MM.1S (cell line): ENCODE measurements around the gene COPZ1.

ENCODE experiments used
- DNase-seq: peaks from one replicate; pipeline ENCODE4 v3.0.0-alpha.2; 2015
- H2AFZ ChIP-seq: fragments of 300-600 bp; sonication (generic); 2 replicates; pipeline ENCODE4 v1.6.0; 2016; ENCODE audit warnings: antibody characterized with exemption, low read length
- H3F3A ChIP-seq: fragments of 300-600 bp; sonication (generic); 2 replicates; pipeline ENCODE4 v1.6.1; 2016; ENCODE audit warnings: mild to moderate bottlenecking, antibody characterized with exemption, low read length, moderate library complexity, mixed read lengths; ENCODE audit not compliant: insufficient read depth
- H3K27ac ChIP-seq: fragments of 300-600 bp; sonication (generic); 2 replicates; pipeline ENCODE4 v1.5.1; 2016; ENCODE audit warnings: mild to moderate bottlenecking, low read length
- H3K27me3 ChIP-seq: fragments of 300-600 bp; sonication (generic); replicated peaks from 2 replicates; pipeline ENCODE4 v1.6.0; 2016; ENCODE audit warnings: low read length; ENCODE audit not compliant: insufficient read depth
- H3K36me3 ChIP-seq: fragments of 300-600 bp; sonication (generic); replicated peaks from 2 replicates; pipeline ENCODE4 v1.6.1; 2016; ENCODE audit warnings: mild to moderate bottlenecking, low read length, mixed read lengths; ENCODE audit not compliant: insufficient read depth
- H3K4me1 ChIP-seq: fragments of 300-600 bp; sonication (generic); 2 replicates; pipeline ENCODE4 v1.6.1; 2016; ENCODE audit warnings: low read length, mixed read lengths
- H3K4me2 ChIP-seq: fragments of 300-600 bp; sonication (generic); 2 replicates; pipeline ENCODE4 v1.6.0; 2016; ENCODE audit warnings: low read depth, low read length
- H3K4me3 ChIP-seq: fragments of 300-600 bp; sonication (generic); 2 replicates; pipeline ENCODE4 v1.5.1; 2016; ENCODE audit warnings: low read length, mixed read lengths
- H3K79me2 ChIP-seq: fragments of 300-600 bp; sonication (generic); 2 replicates; pipeline ENCODE4 v1.6.1; 2016; ENCODE audit warnings: mixed run types, low read length, mixed read lengths
- H3K9ac ChIP-seq: fragments of 300-600 bp; sonication (generic); 2 replicates; pipeline ENCODE4 v1.6.1; 2016; ENCODE audit warnings: low read length, mixed read lengths
- H3K9me2 ChIP-seq: fragments of 300-600 bp; sonication (generic); replicated peaks from 2 replicates; pipeline ENCODE4 v1.6.1; 2016; ENCODE audit warnings: mild to moderate bottlenecking, low read length, mixed read lengths; ENCODE audit not compliant: insufficient read depth
- H3K9me3 ChIP-seq: fragments of 300-600 bp; sonication (generic); replicated peaks from 2 replicates; pipeline ENCODE4 v1.6.1; 2016; ENCODE audit warnings: mild to moderate bottlenecking, low read length, mixed read lengths; ENCODE audit not compliant: insufficient read depth
- H4K20me1 ChIP-seq: fragments of 300-600 bp; sonication (generic); 2 replicates; pipeline ENCODE4 v1.6.1; 2016; ENCODE audit warnings: mild to moderate bottlenecking, low read length, moderate library complexity, mixed read lengths; ENCODE audit not compliant: insufficient read depth
- EZH2 ChIP-seq: fragments of 300-600 bp; sonication (generic); optimal IDR thresholded peaks from 2 replicates; pipeline ENCODE3; 2017; ENCODE audit warnings: low read depth, mild to moderate bottlenecking, antibody characterized with exemption, low read length, mixed read lengths
- EZH2phosphoT487 ChIP-seq: fragments of 300-600 bp; sonication (generic); IDR thresholded peaks from 2 replicates; pipeline ENCODE4 v1.6.1; 2018; ENCODE audit warnings: antibody characterized with exemption, low read length
- TF ChIP-seq, protein P1 (sequence below): fragments of 300-600 bp; sonication (generic); IDR thresholded peaks from 2 replicates; pipeline ENCODE4 v1.5.1; 2016; ENCODE audit warnings: antibody characterized with exemption, low read length, mixed read lengths

COPZ1 gene

DNA sequence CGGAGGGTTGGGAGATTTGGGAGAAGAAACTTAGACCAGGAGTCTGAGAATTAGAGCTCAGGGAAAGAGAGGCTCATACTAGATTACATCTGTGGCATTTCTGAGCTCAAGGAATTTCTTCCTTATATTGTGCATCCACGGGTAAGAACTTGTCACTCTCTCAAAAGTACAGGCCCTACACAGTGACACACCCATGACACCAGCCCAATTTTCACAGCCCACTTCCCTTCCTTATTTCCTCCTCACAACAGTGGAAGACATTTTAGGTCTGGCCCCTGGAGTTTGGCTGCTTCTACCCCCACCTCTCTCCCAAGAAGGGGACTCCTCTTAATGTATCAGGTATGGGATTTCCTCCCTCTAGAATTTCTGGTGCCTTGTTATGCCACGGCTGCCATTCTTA is 68.8 kb downstream of the COPZ1 start:
- no peaks in the 10 kb centered on the region for H3K9me3 ChIP-seq
- TF ChIP-seq EZH2phosphoT487: no peak
- H3K79me2 ChIP-seq: no peaks in the 10 kb centered on the region
- DNase-seq: no peak
- no peak overlapping the region for H3K4me2 ChIP-seq
- H2AFZ ChIP-seq: no peak overlapping the region
- H3K27ac ChIP-seq: no peak overlapping the region
- H3K36me3 ChIP-seq: no peaks in the 10 kb centered on the region
- no peaks in the 10 kb centered on the region for H3F3A ChIP-seq
- 0 out of 2 replicates have a peak, but pooled peaks cover 3% of the 10 kb centered on the region for H3K4me1 ChIP-seq
- no peaks in the 10 kb centered on the region for H3K9me2 ChIP-seq
- no peak overlapping the region for H3K4me3 ChIP-seq
- H4K20me1 ChIP-seq: no peaks in the 10 kb centered on the region
- no peaks in the 10 kb centered on the region for H3K27me3 ChIP-seq
- H3K9ac ChIP-seq: no peak overlapping the region

DNA sequence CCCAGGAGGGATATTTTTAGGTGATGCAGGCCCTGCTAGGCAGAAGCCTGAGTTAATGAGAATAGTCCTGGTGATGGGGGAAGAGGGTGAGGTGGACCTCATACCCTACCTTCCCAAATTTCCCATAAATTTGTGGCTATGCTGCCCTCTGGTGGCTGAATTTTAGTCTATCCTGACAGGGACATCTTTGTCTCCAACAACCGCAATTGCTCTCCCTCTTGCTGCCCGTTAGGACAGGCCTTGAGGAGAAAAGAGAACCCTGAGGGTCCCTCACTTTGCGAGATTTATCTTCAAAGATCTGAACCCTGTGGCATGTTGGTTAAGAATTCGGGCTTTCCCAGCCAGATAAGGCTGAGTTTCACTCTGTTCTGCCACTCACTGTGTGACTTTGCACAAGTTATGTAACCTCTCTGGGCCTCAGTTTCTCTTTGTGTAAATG is 69.4 kb downstream of the COPZ1 start:
- Histone ChIP-seq H3K4me3 (no peak overlapping the region), H3K36me3 (no peaks in the 10 kb centered on the region), H3K27me3 (no peaks in the 10 kb centered on the region), H3K79me2 (no peaks in the 10 kb centered on the region), H2AFZ (no peak overlapping the region), H3K9ac (no peak overlapping the region), H3K9me2 (no peaks in the 10 kb centered on the region), H3K9me3 (no peaks in the 10 kb centered on the region), H4K20me1 (no peaks in the 10 kb centered on the region), H3K4me2 (no peak overlapping the region), H3F3A (no peaks in the 10 kb centered on the region), H3K27ac (no peak overlapping the region), H3K4me1 (0 out of 2 replicates have a peak, but pooled peaks cover 3% of the 10 kb centered on the region)
- DNase-seq: peak; percentile 47
- TF ChIP-seq EZH2phosphoT487: no peak
- TF ChIP-seq EZH2: no peak
- TF ChIP-seq, protein P1, sequence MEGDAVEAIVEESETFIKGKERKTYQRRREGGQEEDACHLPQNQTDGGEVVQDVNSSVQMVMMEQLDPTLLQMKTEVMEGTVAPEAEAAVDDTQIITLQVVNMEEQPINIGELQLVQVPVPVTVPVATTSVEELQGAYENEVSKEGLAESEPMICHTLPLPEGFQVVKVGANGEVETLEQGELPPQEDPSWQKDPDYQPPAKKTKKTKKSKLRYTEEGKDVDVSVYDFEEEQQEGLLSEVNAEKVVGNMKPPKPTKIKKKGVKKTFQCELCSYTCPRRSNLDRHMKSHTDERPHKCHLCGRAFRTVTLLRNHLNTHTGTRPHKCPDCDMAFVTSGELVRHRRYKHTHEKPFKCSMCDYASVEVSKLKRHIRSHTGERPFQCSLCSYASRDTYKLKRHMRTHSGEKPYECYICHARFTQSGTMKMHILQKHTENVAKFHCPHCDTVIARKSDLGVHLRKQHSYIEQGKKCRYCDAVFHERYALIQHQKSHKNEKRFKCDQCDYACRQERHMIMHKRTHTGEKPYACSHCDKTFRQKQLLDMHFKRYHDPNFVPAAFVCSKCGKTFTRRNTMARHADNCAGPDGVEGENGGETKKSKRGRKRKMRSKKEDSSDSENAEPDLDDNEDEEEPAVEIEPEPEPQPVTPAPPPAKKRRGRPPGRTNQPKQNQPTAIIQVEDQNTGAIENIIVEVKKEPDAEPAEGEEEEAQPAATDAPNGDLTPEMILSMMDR: peak; percentile 80

DNA sequence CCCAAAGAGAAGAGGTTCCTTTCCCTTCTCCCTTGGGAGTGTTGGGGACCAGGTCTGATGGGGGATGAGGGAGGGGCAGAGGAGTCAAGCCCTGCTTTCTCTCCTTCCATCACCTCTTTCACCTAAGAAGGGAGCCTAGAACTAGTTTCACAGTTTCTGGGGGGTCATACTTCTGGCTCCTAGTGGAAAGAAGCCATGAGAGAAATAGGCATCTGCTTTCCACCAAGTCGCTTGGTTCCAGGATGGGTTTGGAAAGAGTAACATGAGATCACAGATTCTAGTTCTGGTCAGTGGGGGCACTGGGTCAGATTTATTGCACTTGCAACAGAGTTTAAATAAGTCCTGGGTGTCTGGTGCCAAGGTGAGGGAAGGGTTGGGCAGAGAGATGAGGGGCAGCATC is 70.1 kb downstream of the COPZ1 start:
- H3K27me3 ChIP-seq: no peaks in the 10 kb centered on the region
- H3K27ac ChIP-seq: no peak overlapping the region
- no peaks in the 10 kb centered on the region for H3K9me2 ChIP-seq
- H3F3A ChIP-seq: no peaks in the 10 kb centered on the region
- DNase-seq: no peak
- no peaks in the 10 kb centered on the region for H3K9me3 ChIP-seq
- H3K36me3 ChIP-seq: no peaks in the 10 kb centered on the region
- H4K20me1 ChIP-seq: no peaks in the 10 kb centered on the region
- no peaks in the 10 kb centered on the region for H3K79me2 ChIP-seq
- no peak overlapping the region for H3K4me3 ChIP-seq
- 0 out of 2 replicates have a peak, but pooled peaks cover 3% of the 10 kb centered on the region for H3K4me1 ChIP-seq
- H2AFZ ChIP-seq: no peak overlapping the region
- no peak overlapping the region for H3K4me2 ChIP-seq
- TF ChIP-seq, protein P1: no peak
- TF ChIP-seq EZH2: no peak
- TF ChIP-seq EZH2phosphoT487: no peak
- no peak overlapping the region for H3K9ac ChIP-seq

DNA sequence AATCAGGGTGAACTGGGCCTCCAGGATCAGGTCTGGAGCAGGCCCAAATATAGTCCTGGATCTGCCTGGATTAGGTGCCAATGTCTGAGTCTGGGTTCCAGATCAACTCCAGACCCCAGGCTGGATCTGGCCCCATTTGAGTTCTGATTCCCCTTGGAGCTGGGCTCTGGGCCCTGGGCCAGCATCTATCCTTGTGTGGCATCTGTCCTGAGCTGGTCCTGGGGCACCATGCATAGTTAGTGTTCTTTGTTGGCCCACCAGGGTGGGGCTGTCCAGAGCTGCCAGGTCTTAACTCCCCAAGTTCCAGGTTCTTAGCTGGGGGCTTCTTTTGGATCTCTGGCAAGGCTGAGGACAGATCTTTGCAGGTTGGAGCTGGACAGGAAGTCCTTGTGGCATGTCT is 70.6 kb downstream of the COPZ1 start:
- H3K4me2 ChIP-seq: no peak overlapping the region
- TF ChIP-seq, protein P1: no peak
- TF ChIP-seq EZH2phosphoT487: no peak
- H3K4me3 ChIP-seq: no peak overlapping the region
- no peak overlapping the region for H3K9ac ChIP-seq
- H3F3A ChIP-seq: no peaks in the 10 kb centered on the region
- H4K20me1 ChIP-seq: no peaks in the 10 kb centered on the region
- H3K9me2 ChIP-seq: no peaks in the 10 kb centered on the region
- DNase-seq: no peak
- H2AFZ ChIP-seq: no peak overlapping the region
- H3K27ac ChIP-seq: no peak overlapping the region
- H3K9me3 ChIP-seq: no peaks in the 10 kb centered on the region
- no peaks in the 10 kb centered on the region for H3K36me3 ChIP-seq
- H3K4me1 ChIP-seq: 0 out of 2 replicates have a peak, but pooled peaks cover 3% of the 10 kb centered on the region
- no peaks in the 10 kb centered on the region for H3K79me2 ChIP-seq
- no peaks in the 10 kb centered on the region for H3K27me3 ChIP-seq
